ENCODE measurements around the gene ALOXE3. TPM values are rescaled to one million over a fixed set of nuclear protein-coding genes. Genes with fewer than 3 reads are reported as not detected.

ALOXE3 gene
- polyA plus RNA-seq, 6 donors from 2014 or later: not detected

GRCh38 chr17:8105957-8106398, 12.3 kb downstream of the ALOXE3 start:
- Mint-ChIP-seq H3K27me3 (peaks cover 17 to 25% (median 23%) of the 10 kb centered on the region in 3 donors), H3K4me3 (no peak overlapping the region)
- ATAC-seq (ENCODE audit: low read depth in 2 of 2): no peak

GRCh38 chr17:8104911-8105310, 13.4 kb downstream of the ALOXE3 start:
- Mint-ChIP-seq H3K27ac (peak overlapping the region in 1 of 6 donors; percentile 12), H3K4me1 (no peaks in the 10 kb centered on the region), H3K36me3 (no peaks in the 10 kb centered on the region), H3K4me3 (no peak overlapping the region), H3K27me3 (peaks cover 12 to 21% (median 16%) of the 10 kb centered on the region in 3 donors), H3K9me3 (no peaks in the 10 kb centered on the region)
- ATAC-seq (ENCODE audit: low read depth in 2 of 2) (no peak), DNase-seq (no peak)

More at GRCh38 chr17:8105957-8106398, 12.3 kb downstream of the ALOXE3 start:
- DNase-seq: no peak
- peaks cover 0 to 6% (median under 1%) of the 10 kb centered on the region in 3 donors for H3K4me1 Mint-ChIP-seq
- no peaks in the 10 kb centered on the region for H3K9me3 Mint-ChIP-seq
- no peak overlapping the region for H3K27ac Mint-ChIP-seq
- no peaks in the 10 kb centered on the region for H3K36me3 Mint-ChIP-seq

- Mint-ChIP-seq H3K27me3 (peaks cover 8 to 21% (median 12%) of the 10 kb centered on the region in 3 donors), H3K36me3 (no peaks in the 10 kb centered on the region), H3K9me3 (no peaks in the 10 kb centered on the region), H3K27ac (no peak overlapping the region), H3K4me3 (no peak overlapping the region), H3K4me1 (peaks cover 0 to 4% (median 0%) of the 10 kb centered on the region in 3 donors)
- no peak for ATAC-seq (ENCODE audit: low read depth in 2 of 2)
- no peak for DNase-seq
Measured at GRCh38 chr17:8103549-8103948, 14.8 kb downstream of the ALOXE3 start.

- Mint-ChIP-seq H3K27ac (no peak overlapping the region), H3K9me3 (no peaks in the 10 kb centered on the region), H3K36me3 (no peaks in the 10 kb centered on the region), H3K4me1 (peaks cover 0 to 4% (median 0%) of the 10 kb centered on the region in 3 donors), H3K27me3 (peaks cover 11 to 17% (median 12%) of the 10 kb centered on the region in 3 donors), H3K4me3 (no peak overlapping the region)
- no peak for ATAC-seq (ENCODE audit: low read depth in 2 of 2)
- DNase-seq: no peak
Measured at GRCh38 chr17:8101721-8102120, 16.6 kb downstream of the ALOXE3 start.

GRCh38 chr17:8100763-8101162, 17.6 kb downstream of the ALOXE3 start:
- no peaks in the 10 kb centered on the region for H3K9me3 Mint-ChIP-seq
- ATAC-seq (ENCODE audit: low read depth in 2 of 2): no peak
- peaks cover 0 to 4% (median 0%) of the 10 kb centered on the region in 3 donors for H3K4me1 Mint-ChIP-seq
- no peak overlapping the region for H3K4me3 Mint-ChIP-seq
- no peak overlapping the region for H3K27ac Mint-ChIP-seq
- no peak for DNase-seq
- no peaks in the 10 kb centered on the region for H3K36me3 Mint-ChIP-seq
- peaks cover 10 to 20% (median 15%) of the 10 kb centered on the region in 3 donors for H3K27me3 Mint-ChIP-seq

GRCh38 chr17:8100111-8100510, 18.2 kb downstream of the ALOXE3 start:
- Mint-ChIP-seq H3K27me3 (peaks cover 10 to 22% (median 18%) of the 10 kb centered on the region in 3 donors), H3K9me3 (no peaks in the 10 kb centered on the region), H3K36me3 (no peaks in the 10 kb centered on the region), H3K4me1 (peaks cover 0 to 4% (median 0%) of the 10 kb centered on the region in 3 donors), H3K27ac (peak overlapping the region in 1 of 6 donors; percentile 39), H3K4me3 (no peak overlapping the region)
- ATAC-seq (ENCODE audit: low read depth in 2 of 2): no peak
- no peak for DNase-seq

GRCh38 chr17:8096541-8096940, 21.8 kb downstream of the ALOXE3 start:
- Mint-ChIP-seq H3K4me1 (peaks cover 7 to 25% (median 9%) of the 10 kb centered on the region in 3 donors), H3K4me3 (no peak overlapping the region), H3K27ac (no peak overlapping the region), H3K36me3 (no peaks in the 10 kb centered on the region), H3K27me3 (peaks cover 10 to 30% (median 13%) of the 10 kb centered on the region in 3 donors), H3K9me3 (no peaks in the 10 kb centered on the region)
- DNase-seq (no peak), ATAC-seq (ENCODE audit: low read depth in 2 of 2) (no peak)

- Mint-ChIP-seq H3K4me1 (peaks cover 19 to 36% (median 21%) of the 10 kb centered on the region in 3 donors), H3K36me3 (no peaks in the 10 kb centered on the region), H3K4me3 (no peak overlapping the region), H3K27ac (peak overlapping the region in 1 of 6 donors; percentile 42), H3K27me3 (peaks cover 10 to 30% (median 13%) of the 10 kb centered on the region in 3 donors), H3K9me3 (no peaks in the 10 kb centered on the region)
- DNase-seq: no peak
- ATAC-seq (ENCODE audit: low read depth in 2 of 2): no peak
Measured at GRCh38 chr17:8095361-8095760, 23.0 kb downstream of the ALOXE3 start.

- Mint-ChIP-seq H3K36me3 (no peaks in the 10 kb centered on the region), H3K27ac (peak overlapping the region; percentile 58 to 96 (median 89)), H3K27me3 (peaks cover 7 to 41% (median 17%) of the 10 kb centered on the region in 3 donors), H3K9me3 (no peaks in the 10 kb centered on the region), H3K4me3 (peak overlapping the region; percentile 42 to 88 (median 76)), H3K4me1 (peaks cover 36 to 58% (median 38%) of the 10 kb centered on the region in 3 donors)
- ATAC-seq (ENCODE audit: low read depth in 2 of 2) (peak; percentile 92 to 94), DNase-seq (peak; percentile 80)
Measured at GRCh38 chr17:8091033-8091687, 27.2 kb downstream of the ALOXE3 start.

GRCh38 chr17:8089728-8090127, 28.6 kb downstream of the ALOXE3 start:
- H3K9me3 Mint-ChIP-seq: no peaks in the 10 kb centered on the region
- peaks cover 4 to 36% (median 10%) of the 10 kb centered on the region in 3 donors for H3K27me3 Mint-ChIP-seq
- DNase-seq (no peak), ATAC-seq (ENCODE audit: low read depth in 2 of 2) (no peak)
- H3K4me3 Mint-ChIP-seq: peak overlapping the region in 5 of 8 donors; percentile 1 to 29 (median 18)
- H3K36me3 Mint-ChIP-seq: no peaks in the 10 kb centered on the region
- H3K4me1 Mint-ChIP-seq: peaks cover 36 to 58% (median 38%) of the 10 kb centered on the region in 3 donors
- H3K27ac Mint-ChIP-seq: peak overlapping the region in 5 of 6 donors; percentile 28 to 91 (median 47)

GRCh38 chr17:8087952-8088230, 30.4 kb downstream of the ALOXE3 start:
- Mint-ChIP-seq H3K27me3 (peaks cover 0 to 34% (median 10%) of the 10 kb centered on the region in 3 donors), H3K4me1 (peaks cover 30 to 45% (median 33%) of the 10 kb centered on the region in 3 donors), H3K36me3 (no peaks in the 10 kb centered on the region), H3K27ac (no peak overlapping the region), H3K9me3 (no peaks in the 10 kb centered on the region), H3K4me3 (peak overlapping the region in 1 of 8 donors; percentile 61)
- ATAC-seq (ENCODE audit: low read depth in 2 of 2): no peak
- DNase-seq: no peak

GRCh38 chr17:8087075-8087951, 31.0 kb downstream of the ALOXE3 start, which contains the start of gene ALOX12B:
Gene ALOX12B, minus strand, starts transcription at chr17:8087716. Its CDS starts 274 bp downstream, at chr17:8087442.
- no peaks in the 10 kb centered on the region for H3K36me3 Mint-ChIP-seq
- peaks cover 30 to 40% (median 33%) of the 10 kb centered on the region in 3 donors for H3K4me1 Mint-ChIP-seq
- no peaks in the 10 kb centered on the region for H3K9me3 Mint-ChIP-seq
- H3K4me3 Mint-ChIP-seq: peak within 1 kb of the TSS in 1 of 8 donors; percentile 65
- DNase-seq (no peak), ATAC-seq (ENCODE audit: low read depth in 2 of 2) (no peak)
- peak within 1 kb of the TSS in 1 of 6 donors; percentile 63 for H3K27ac Mint-ChIP-seq
- peaks cover 0 to 34% (median 10%) of the 10 kb centered on the region in 3 donors for H3K27me3 Mint-ChIP-seq

- H3K27ac Mint-ChIP-seq: peak overlapping the region in 1 of 6 donors; percentile 37
- H3K4me3 Mint-ChIP-seq: no peak overlapping the region
- H3K4me1 Mint-ChIP-seq: peaks cover 20 to 25% (median 22%) of the 10 kb centered on the region in 3 donors
- H3K27me3 Mint-ChIP-seq: peaks cover 4 to 33% (median 10%) of the 10 kb centered on the region in 3 donors
- H3K36me3 Mint-ChIP-seq: no peaks in the 10 kb centered on the region
- DNase-seq (no peak), ATAC-seq (ENCODE audit: low read depth in 2 of 2) (no peak)
- no peaks in the 10 kb centered on the region for H3K9me3 Mint-ChIP-seq
Measured at GRCh38 chr17:8084250-8084649, 34.1 kb downstream of the ALOXE3 start.
